Activated CD4-positive, alpha-beta memory T cell treated with anti-CD3 and anti-CD28 coated beads, Interleukin-2, amount 10 ng/mL, durations not matched to agents 7 days and 5 days (primary cell): ENCODE measurements around the gene NSUN5. TPM values are rescaled to one million over a fixed set of nuclear protein-coding genes. Genes with fewer than 3 reads are reported as not detected.

Experiments
- CTCF ChIA-PET: fragments of 350-600 bp; sonication (Branson Sonifier 250); formaldehyde crosslinking; loops from one replicate; lab custom pipeline; 2021; ENCODE audit warnings: antibody characterized with exemption, inconsistent platforms; lab: Charles Lee
- POLR2A ChIA-PET: fragments of 350-600 bp; sonication (Branson Sonifier 250); formaldehyde crosslinking; loops from one replicate; lab custom pipeline; 2021; ENCODE audit warnings: antibody characterized with exemption; lab: Charles Lee
- DNase-seq: peaks from one replicate; pipeline ENCODE4 v3.0.0-alpha.2; 2020
- H3K27ac Mint-ChIP-seq: one replicate; pipeline ENCODE4 v1.8.0; 2021; ENCODE audit warnings: mild to moderate bottlenecking, mixed read lengths
- H3K27me3 Mint-ChIP-seq: one replicate; pipeline ENCODE4 v1.8.0; 2021; ENCODE audit warnings: mixed read lengths
- H3K36me3 Mint-ChIP-seq: one replicate; pipeline ENCODE4 v1.8.0; 2021; ENCODE audit warnings: low read depth, mixed read lengths
- H3K4me1 Mint-ChIP-seq: one replicate; pipeline ENCODE4 v1.8.0; 2021; ENCODE audit warnings: mixed read lengths
- H3K4me3 Mint-ChIP-seq: one replicate; pipeline ENCODE4 v1.8.0; 2021; ENCODE audit warnings: mild to moderate bottlenecking, mixed read lengths
- H3K9me3 Mint-ChIP-seq: one replicate; pipeline ENCODE4 v1.8.0; 2021; ENCODE audit warnings: mixed read lengths
- total RNA-seq, 2 experiments: library from RNA; stranded (reverse); gene quantifications; one replicate each; pipeline ENCODE4 v1.2.3, GENCODE V29; 2021

The NSUN5 gene
- 10 to 100 TPM; 42.9 to 44.7 TPM for total RNA-seq

GRCh38 chr7:73308665-73309214 is at the start of gene NSUN5:
Gene NSUN5, minus strand, starts transcription at chr7:73308826. Its CDS starts 36 bp downstream, at chr7:73308790.
- H3K4me1 Mint-ChIP-seq, result peaks cover 31% of the 10 kb centered on the region
- H3K36me3 Mint-ChIP-seq, result peaks cover 31% of the 10 kb centered on the region
- H3K27me3 Mint-ChIP-seq, result no peaks in the 10 kb centered on the region
- peak; percentile 94 for DNase-seq
- ChIA-PET POLR2A (no interaction called here), CTCF (interaction anchor here (1.8 kb wide), 1 partner anchor 15 kb away, joined by 4 read pairs; no protein-coding TSS in a partner anchor)
- H3K27ac Mint-ChIP-seq, result peak within 1 kb of the TSS; percentile 79
- no peaks in the 10 kb centered on the region for H3K9me3 Mint-ChIP-seq
- H3K4me3 Mint-ChIP-seq, result peak within 1 kb of the TSS; percentile 92

- no peak for DNase-seq
- H3K27me3 Mint-ChIP-seq, result peaks cover 9% of the 10 kb centered on the region
- ChIA-PET CTCF (no interaction called here), POLR2A (no interaction called here)
- H3K9me3 Mint-ChIP-seq, result no peaks in the 10 kb centered on the region
- H3K4me1 Mint-ChIP-seq, result no peaks in the 10 kb centered on the region
- H3K4me3 Mint-ChIP-seq, result no peak overlapping the region
- H3K27ac Mint-ChIP-seq, result no peak overlapping the region
- no peaks in the 10 kb centered on the region for H3K36me3 Mint-ChIP-seq
Observed at GRCh38 chr7:73356159-73356558, 47.5 kb upstream of the NSUN5 start.

GRCh38 chr7:73354821-73355220 is 46.2 kb upstream of the NSUN5 start:
- no peak overlapping the region for H3K27ac Mint-ChIP-seq
- ChIA-PET POLR2A (no interaction called here), CTCF (no interaction called here)
- H3K27me3 Mint-ChIP-seq, result peaks cover 4% of the 10 kb centered on the region
- no peak overlapping the region for H3K4me3 Mint-ChIP-seq
- H3K36me3 Mint-ChIP-seq, result no peaks in the 10 kb centered on the region
- DNase-seq, result no peak
- H3K4me1 Mint-ChIP-seq, result no peaks in the 10 kb centered on the region
- no peaks in the 10 kb centered on the region for H3K9me3 Mint-ChIP-seq

GRCh38 chr7:73354196-73354595 is 45.6 kb upstream of the NSUN5 start:
- POLR2A ChIA-PET, result no interaction called here
- no peak for DNase-seq
- Mint-ChIP-seq H3K27ac (no peak overlapping the region), H3K36me3 (no peaks in the 10 kb centered on the region), H3K27me3 (peaks cover 3% of the 10 kb centered on the region), H3K4me1 (no peaks in the 10 kb centered on the region), H3K9me3 (no peaks in the 10 kb centered on the region), H3K4me3 (no peak overlapping the region)
- CTCF ChIA-PET, result no interaction called here

- H3K36me3 Mint-ChIP-seq, result no peaks in the 10 kb centered on the region
- CTCF ChIA-PET, result no interaction called here
- H3K4me3 Mint-ChIP-seq, result no peak overlapping the region
- H3K9me3 Mint-ChIP-seq, result no peaks in the 10 kb centered on the region
- no peaks in the 10 kb centered on the region for H3K4me1 Mint-ChIP-seq
- no peak overlapping the region for H3K27ac Mint-ChIP-seq
- POLR2A ChIA-PET, result no interaction called here
- peaks cover 2% of the 10 kb centered on the region for H3K27me3 Mint-ChIP-seq
- no peak for DNase-seq
Observed at GRCh38 chr7:73353243-73353642, 44.6 kb upstream of the NSUN5 start.

- Mint-ChIP-seq H3K27me3 (peaks cover 2% of the 10 kb centered on the region), H3K27ac (no peak overlapping the region), H3K4me3 (no peak overlapping the region), H3K36me3 (no peaks in the 10 kb centered on the region), H3K4me1 (no peaks in the 10 kb centered on the region), H3K9me3 (no peaks in the 10 kb centered on the region)
- no peak for DNase-seq
- POLR2A ChIA-PET, result no interaction called here
- CTCF ChIA-PET, result no interaction called here
Observed at GRCh38 chr7:73352784-73353183, 44.2 kb upstream of the NSUN5 start.

GRCh38 chr7:73351447-73352167 is 43.0 kb upstream of the NSUN5 start:
- Mint-ChIP-seq H3K4me3 (no peak overlapping the region), H3K27me3 (peaks cover 2% of the 10 kb centered on the region), H3K27ac (no peak overlapping the region), H3K36me3 (no peaks in the 10 kb centered on the region), H3K9me3 (no peaks in the 10 kb centered on the region), H3K4me1 (no peaks in the 10 kb centered on the region)
- no peak for DNase-seq
- CTCF ChIA-PET, result no interaction called here
- POLR2A ChIA-PET, result no interaction called here

- Mint-ChIP-seq H3K9me3 (no peaks in the 10 kb centered on the region), H3K27ac (no peak overlapping the region), H3K4me3 (no peak overlapping the region), H3K27me3 (no peaks in the 10 kb centered on the region), H3K36me3 (no peaks in the 10 kb centered on the region), H3K4me1 (no peaks in the 10 kb centered on the region)
- ChIA-PET POLR2A (no interaction called here), CTCF (no interaction called here)
- DNase-seq, result no peak
Observed at GRCh38 chr7:73350306-73351068, 41.9 kb upstream of the NSUN5 start.

GRCh38 chr7:73349763-73350162 is 41.1 kb upstream of the NSUN5 start:
- Mint-ChIP-seq H3K36me3 (no peaks in the 10 kb centered on the region), H3K27ac (no peak overlapping the region), H3K4me3 (no peak overlapping the region), H3K27me3 (no peaks in the 10 kb centered on the region), H3K4me1 (no peaks in the 10 kb centered on the region), H3K9me3 (no peaks in the 10 kb centered on the region)
- DNase-seq, result no peak
- CTCF ChIA-PET, result no interaction called here
- POLR2A ChIA-PET, result no interaction called here

- Mint-ChIP-seq H3K27ac (no peak overlapping the region), H3K36me3 (no peaks in the 10 kb centered on the region), H3K4me1 (no peaks in the 10 kb centered on the region), H3K27me3 (peaks cover 2% of the 10 kb centered on the region), H3K4me3 (no peak overlapping the region), H3K9me3 (no peaks in the 10 kb centered on the region)
- CTCF ChIA-PET, result interaction anchor here (0.5 kb wide), 1 partner anchor 1890 kb away, joined by 3 read pairs; no protein-coding TSS in a partner anchor
- no peak for DNase-seq
- POLR2A ChIA-PET, result no interaction called here
Observed at GRCh38 chr7:73345951-73346350, 37.3 kb upstream of the NSUN5 start.

GRCh38 chr7:73345538-73345937 is 36.9 kb upstream of the NSUN5 start:
- CTCF ChIA-PET, result interaction anchor here (0.5 kb wide), 1 partner anchor 1890 kb away, joined by 3 read pairs; no protein-coding TSS in a partner anchor
- no peaks in the 10 kb centered on the region for H3K9me3 Mint-ChIP-seq
- no peaks in the 10 kb centered on the region for H3K4me1 Mint-ChIP-seq
- peaks cover 2% of the 10 kb centered on the region for H3K27me3 Mint-ChIP-seq
- no peak overlapping the region for H3K27ac Mint-ChIP-seq
- H3K36me3 Mint-ChIP-seq, result no peaks in the 10 kb centered on the region
- POLR2A ChIA-PET, result no interaction called here
- no peak for DNase-seq
- H3K4me3 Mint-ChIP-seq, result no peak overlapping the region

- Mint-ChIP-seq H3K9me3 (no peaks in the 10 kb centered on the region), H3K27ac (no peak overlapping the region), H3K4me3 (no peak overlapping the region), H3K4me1 (no peaks in the 10 kb centered on the region), H3K36me3 (no peaks in the 10 kb centered on the region), H3K27me3 (peaks cover 5% of the 10 kb centered on the region)
- ChIA-PET CTCF (no interaction called here), POLR2A (no interaction called here)
- no peak for DNase-seq
Observed at GRCh38 chr7:73343671-73344380, 35.2 kb upstream of the NSUN5 start.

- Mint-ChIP-seq H3K4me1 (no peaks in the 10 kb centered on the region), H3K9me3 (no peaks in the 10 kb centered on the region), H3K4me3 (no peak overlapping the region), H3K27me3 (peaks cover 6% of the 10 kb centered on the region), H3K36me3 (no peaks in the 10 kb centered on the region), H3K27ac (no peak overlapping the region)
- ChIA-PET POLR2A (no interaction called here), CTCF (no interaction called here)
- no peak for DNase-seq
Observed at GRCh38 chr7:73342645-73343044, 34.0 kb upstream of the NSUN5 start.
